Panc1 (cell line): ENCODE results near the gene HADHB.

ENCODE experiments used
- CTCF ChIP-seq: fragments of 450-650 bp; IDR thresholded peaks from 2 replicates; pipeline ENCODE4 v1.5.1; 2017; ENCODE audit warnings: mild to moderate bottlenecking
- POLR2AphosphoS5 ChIP-seq: IDR thresholded peaks from 2 replicates; pipeline ENCODE4 v1.6.1; 2012; ENCODE audit warnings: mild to moderate bottlenecking, low read depth, low read length, moderate library complexity
- REST ChIP-seq, 2 experiments: IDR thresholded peaks; 2 replicates each; pipeline ENCODE4 v1.6.1; 2011 to 2012; ENCODE audit warnings: low read depth in 2 of 2, control low read depth in 1 of 2, low read length in 1 of 2, mild to moderate bottlenecking in 1 of 2, moderate library complexity in 1 of 2; ENCODE audit not compliant: insufficient read depth in 1 of 2
- SIN3A ChIP-seq: IDR thresholded peaks from 2 replicates; pipeline ENCODE4 v1.6.1; 2012; ENCODE audit warnings: low read depth, mild to moderate bottlenecking, low read length, moderate library complexity, borderline replicate concordance; ENCODE audit not compliant: insufficient read depth

GRCh38 chr2:26274058-26274613 is 29.4 kb downstream of the HADHB start:
- TF ChIP-seq CTCF = no peak
- TF ChIP-seq POLR2AphosphoS5 = no peak
- TF ChIP-seq SIN3A = no peak
- no peak for TF ChIP-seq REST (IDR thresholded peaks at IDR 0.05; ENCODE audit: insufficient read depth in 1 of 2, low read depth in 2 of 2, low read length in 1 of 2)
